WI38 (cell line): ENCODE results near the gene CLASP1.
"Not testable (repeated sequence)": the region's sequence is repeated elsewhere in the genome, so short reads cannot be mapped to it uniquely, and the experiment has no call there.

ENCODE experiments used
- H3K4me3 ChIP-seq: 2 replicates; pipeline ENCODE4 v1.5.1; 2011; ENCODE audit warnings: low read depth, mild to moderate bottlenecking, control low read depth, low read length
- CTCF ChIP-seq: IDR thresholded peaks from 2 replicates; pipeline ENCODE4 v1.5.1; 2012; ENCODE audit warnings: low read depth, mild to moderate bottlenecking, control low read depth, low read length

The CLASP1 gene

GRCh38 chr2:121662656-121663055 lies 13.4 kb upstream of the CLASP1 start:
- no peak for TF ChIP-seq CTCF
- no peak overlapping the region for H3K4me3 ChIP-seq

GRCh38 chr2:121659933-121660332 lies 10.7 kb upstream of the CLASP1 start:
- no peak overlapping the region for H3K4me3 ChIP-seq
- no peak for TF ChIP-seq CTCF

- H3K4me3 ChIP-seq: not testable (repeated sequence)
These were observed 9.1 kb upstream of the CLASP1 start for GRCh38 chr2:121658393-121658792.

- TF ChIP-seq CTCF: no peak
- H3K4me3 ChIP-seq: no peak overlapping the region
These were observed 3.8 kb upstream of the CLASP1 start for GRCh38 chr2:121653035-121653434.

GRCh38 chr2:121650315-121650930 lies 1.2 kb upstream of the CLASP1 start:
- TF ChIP-seq CTCF: no peak
- peak overlapping the region; percentile 84 for H3K4me3 ChIP-seq

GRCh38 chr2:121649596-121650314 lies 493 bp upstream of the CLASP1 start:
- peak overlapping the region; percentile 84 for H3K4me3 ChIP-seq
- TF ChIP-seq CTCF: no peak

GRCh38 chr2:121648206-121649148 lies 785 bp downstream of the CLASP1 start:
- H3K4me3 ChIP-seq: peak overlapping the region; percentile 84
- TF ChIP-seq CTCF: no peak
